Measurements from ENCODE around the gene PGAP3. TPM values are rescaled to one million over a fixed set of nuclear protein-coding genes. Genes with fewer than 3 reads are reported as not detected.

Gene PGAP3
- total RNA-seq, 4 donors from 2014 or later = 4.6 to 24.8 (median 19.5) TPM

GRCh38 chr17:39667945-39668924 lies 19.6 kb downstream of the PGAP3 start, which contains the start of gene PNMT:
PNMT (plus strand) TSS chr17:39668453; CDS start chr17:39668476, 23 bp downstream.
- no peaks in the 10 kb centered on the region for H3K9me3 ChIP-seq
- H3K4me1 ChIP-seq = peaks cover 0 to 19% of the 10 kb centered on the region in 2 donors
- H3K27ac ChIP-seq = peak within 1 kb of the TSS in 1 of 2 donors; percentile 58
- DNase-seq = peak in 1 of 2 donors; percentile 57
- H3K27me3 ChIP-seq = peaks cover 25 to 34% of the 10 kb centered on the region in 2 donors
- no peaks in the 10 kb centered on the region for H3K36me3 ChIP-seq
- intact Hi-C loops (cut with DNase I; ENCODE audit: low total_unique reads) = no loop called here
- H3K4me3 ChIP-seq = peak within 1 kb of the TSS in 1 of 2 donors; percentile 28
- TF ChIP-seq CTCF (IDR thresholded peaks at IDR 0.05) (peak; percentile 43 to 70 (median 67)), POLR2A (IDR thresholded peaks at IDR 0.05) (peak in 1 of 2 donors; percentile 16)

GRCh38 chr17:39667262-39667944 lies 20.5 kb downstream of the PGAP3 start:
- no peaks in the 10 kb centered on the region for H3K9me3 ChIP-seq
- intact Hi-C loops (cut with DNase I; ENCODE audit: low total_unique reads) = no loop called here
- DNase-seq = no peak
- H3K4me3 ChIP-seq = no peak overlapping the region
- H3K36me3 ChIP-seq = no peaks in the 10 kb centered on the region
- peaks cover 25 to 34% of the 10 kb centered on the region in 2 donors for H3K27me3 ChIP-seq
- no peak for TF ChIP-seq POLR2A (IDR thresholded peaks at IDR 0.05)
- no peak for TF ChIP-seq CTCF (IDR thresholded peaks at IDR 0.05)
- H3K27ac ChIP-seq = peak overlapping the region in 1 of 2 donors; percentile 58
- H3K4me1 ChIP-seq = peaks cover 0 to 19% of the 10 kb centered on the region in 2 donors

GRCh38 chr17:39666601-39667261 lies 21.1 kb downstream of the PGAP3 start:
- Histone ChIP-seq H3K4me3 (no peak overlapping the region), H3K27me3 (peaks cover 25 to 34% of the 10 kb centered on the region in 2 donors), H3K36me3 (no peaks in the 10 kb centered on the region), H3K27ac (peak overlapping the region in 1 of 2 donors; percentile 58), H3K9me3 (no peaks in the 10 kb centered on the region), H3K4me1 (peaks cover 0 to 19% of the 10 kb centered on the region in 2 donors)
- TF ChIP-seq POLR2A (IDR thresholded peaks at IDR 0.05) = no peak
- no peak for TF ChIP-seq CTCF (IDR thresholded peaks at IDR 0.05)
- intact Hi-C loops (cut with DNase I; ENCODE audit: low total_unique reads) = no loop called here
- no peak for DNase-seq

- intact Hi-C loops (cut with DNase I; ENCODE audit: low total_unique reads) = no loop called here
- peaks cover 25 to 34% of the 10 kb centered on the region in 2 donors for H3K27me3 ChIP-seq
- peak overlapping the region in 1 of 2 donors; percentile 14 for H3K27ac ChIP-seq
- H3K4me1 ChIP-seq = peaks cover 0 to 19% of the 10 kb centered on the region in 2 donors
- DNase-seq = no peak
- H3K4me3 ChIP-seq = no peak overlapping the region
- H3K9me3 ChIP-seq = no peaks in the 10 kb centered on the region
- no peaks in the 10 kb centered on the region for H3K36me3 ChIP-seq
- no peak for TF ChIP-seq POLR2A (IDR thresholded peaks at IDR 0.05)
- no peak for TF ChIP-seq CTCF (IDR thresholded peaks at IDR 0.05)
Measured at GRCh38 chr17:39666231-39666600, 21.6 kb downstream of the PGAP3 start.

Measured in uterus (tissue), 4 donors.